Stimulated activated effector memory CD8-positive, alpha-beta T cell treated with anti-CD3 and anti-CD28 coated beads, Interleukin-12 subunit alpha, Interleukin-12 subunit beta, amount 100 ng/mL, for 72 hours (primary cell): ENCODE data around the gene CTSD.
"Not testable (repeated sequence)": the region's sequence is repeated elsewhere in the genome, so short reads cannot be mapped to it uniquely, and the experiment has no call there.

Experiments used
- ATAC-seq: fragments of 150-1000 bp; cut with Tn5 transposase; 2 replicates; pipeline ENCODE4 v1.10.0; 2021
- DNase-seq, 2 donors: peaks; one replicate each; pipeline ENCODE4 v3.0.0; 2021 to 2022; ENCODE audit warnings: low spot score in 2 of 2
- H3K27ac Mint-ChIP-seq: one replicate; pipeline ENCODE4 v1.8.0; 2022; ENCODE audit warnings: mild to moderate bottlenecking, mixed read lengths
- H3K36me3 Mint-ChIP-seq: one replicate; pipeline ENCODE4 v1.8.0; 2022; ENCODE audit warnings: mild to moderate bottlenecking, mixed read lengths
- H3K4me1 Mint-ChIP-seq: one replicate; pipeline ENCODE4 v1.8.0; 2022; ENCODE audit warnings: mixed read lengths
- H3K4me3 Mint-ChIP-seq: one replicate; pipeline ENCODE4 v1.8.0; 2022; ENCODE audit warnings: mild to moderate bottlenecking, mixed read lengths
- H3K9me3 Mint-ChIP-seq: one replicate; pipeline ENCODE4 v1.8.0; 2022; ENCODE audit warnings: mixed read lengths

The CTSD gene

GRCh38 chr11:1776944-1777715 lies 13.4 kb upstream of the CTSD start:
- no peak overlapping the region for H3K4me3 Mint-ChIP-seq
- H3K4me1 Mint-ChIP-seq: peaks cover 55% of the 10 kb centered on the region
- no peaks in the 10 kb centered on the region for H3K36me3 Mint-ChIP-seq
- H3K9me3 Mint-ChIP-seq: no peaks in the 10 kb centered on the region
- ATAC-seq (no peak), DNase-seq (no peak)
- peak overlapping the region; percentile 40 for H3K27ac Mint-ChIP-seq

- H3K9me3 Mint-ChIP-seq: no peaks in the 10 kb centered on the region
- H3K4me1 Mint-ChIP-seq: peaks cover 59% of the 10 kb centered on the region
- no peak for ATAC-seq
- no peaks in the 10 kb centered on the region for H3K36me3 Mint-ChIP-seq
- H3K27ac Mint-ChIP-seq: peak overlapping the region; percentile 40
- no peak overlapping the region for H3K4me3 Mint-ChIP-seq
- DNase-seq: no peak
Measured at GRCh38 chr11:1776331-1776851, 12.7 kb upstream of the CTSD start.

- Mint-ChIP-seq H3K4me3 (no peak overlapping the region), H3K27ac (peak overlapping the region; percentile 95), H3K4me1 (peaks cover 56% of the 10 kb centered on the region), H3K36me3 (no peaks in the 10 kb centered on the region), H3K9me3 (no peaks in the 10 kb centered on the region)
- ATAC-seq (no peak), DNase-seq (peak in 1 of 2 donors; percentile 1)
Measured at GRCh38 chr11:1774886-1775285, 11.2 kb upstream of the CTSD start.

- DNase-seq (peak in 1 of 2 donors; percentile 2), ATAC-seq (no peak)
- H3K27ac Mint-ChIP-seq: peak overlapping the region; percentile 95
- no peaks in the 10 kb centered on the region for H3K36me3 Mint-ChIP-seq
- no peak overlapping the region for H3K4me3 Mint-ChIP-seq
- no peaks in the 10 kb centered on the region for H3K9me3 Mint-ChIP-seq
- H3K4me1 Mint-ChIP-seq: peaks cover 52% of the 10 kb centered on the region
Measured at GRCh38 chr11:1773994-1774550, 10.3 kb upstream of the CTSD start.

GRCh38 chr11:1773131-1773993 lies 9.6 kb upstream of the CTSD start:
- Mint-ChIP-seq H3K36me3 (no peaks in the 10 kb centered on the region), H3K27ac (peak overlapping the region; percentile 95), H3K9me3 (no peaks in the 10 kb centered on the region), H3K4me3 (peak overlapping the region; percentile 65), H3K4me1 (peaks cover 51% of the 10 kb centered on the region)
- DNase-seq (no peak), ATAC-seq (no peak)

- H3K4me3 Mint-ChIP-seq: peak overlapping the region; percentile 65
- peak overlapping the region; percentile 95 for H3K27ac Mint-ChIP-seq
- H3K9me3 Mint-ChIP-seq: no peaks in the 10 kb centered on the region
- H3K36me3 Mint-ChIP-seq: no peaks in the 10 kb centered on the region
- peak; percentile 44 to 81 for DNase-seq
- peak; percentile 96 for ATAC-seq
- H3K4me1 Mint-ChIP-seq: peaks cover 56% of the 10 kb centered on the region
Measured at GRCh38 chr11:1772270-1773130, 8.8 kb upstream of the CTSD start.

GRCh38 chr11:1771700-1772099 lies 8.0 kb upstream of the CTSD start:
- DNase-seq (no peak), ATAC-seq (no peak)
- H3K4me1 Mint-ChIP-seq: peaks cover 53% of the 10 kb centered on the region
- peak overlapping the region; percentile 95 for H3K27ac Mint-ChIP-seq
- H3K9me3 Mint-ChIP-seq: no peaks in the 10 kb centered on the region
- H3K4me3 Mint-ChIP-seq: peak overlapping the region; percentile 65
- no peaks in the 10 kb centered on the region for H3K36me3 Mint-ChIP-seq

GRCh38 chr11:1771273-1771672 lies 7.5 kb upstream of the CTSD start:
- no peaks in the 10 kb centered on the region for H3K36me3 Mint-ChIP-seq
- H3K4me3 Mint-ChIP-seq: peak overlapping the region; percentile 65
- no peak for ATAC-seq

GRCh38 chr11:1770528-1770927 lies 6.8 kb upstream of the CTSD start:
- H3K4me1 Mint-ChIP-seq: peaks cover 51% of the 10 kb centered on the region
- ATAC-seq (peak; percentile 5), DNase-seq (no peak)
- no peaks in the 10 kb centered on the region for H3K9me3 Mint-ChIP-seq
- H3K27ac Mint-ChIP-seq: peak overlapping the region; percentile 16
- H3K36me3 Mint-ChIP-seq: no peaks in the 10 kb centered on the region
- no peak overlapping the region for H3K4me3 Mint-ChIP-seq

More at GRCh38 chr11:1771273-1771672, 7.5 kb upstream of the CTSD start:
- Mint-ChIP-seq H3K27ac (no peak overlapping the region), H3K9me3 (no peaks in the 10 kb centered on the region), H3K4me1 (peaks cover 51% of the 10 kb centered on the region)
- DNase-seq: no peak

GRCh38 chr11:1770061-1770460 lies 6.3 kb upstream of the CTSD start:
- Mint-ChIP-seq H3K4me3 (no peak overlapping the region), H3K4me1 (peaks cover 51% of the 10 kb centered on the region), H3K9me3 (no peaks in the 10 kb centered on the region), H3K27ac (no peak overlapping the region), H3K36me3 (no peaks in the 10 kb centered on the region)
- DNase-seq (no peak), ATAC-seq (no peak)

- not testable (repeated sequence) for DNase-seq, ATAC-seq, H3K9me3 Mint-ChIP-seq, H3K27ac Mint-ChIP-seq, H3K36me3 Mint-ChIP-seq, H3K4me3 Mint-ChIP-seq
- peaks cover 53% of the 10 kb centered on the region for H3K4me1 Mint-ChIP-seq
Measured at GRCh38 chr11:1769304-1769936, 5.7 kb upstream of the CTSD start.

- Mint-ChIP-seq H3K27ac (no peak overlapping the region), H3K4me1 (peaks cover 45% of the 10 kb centered on the region), H3K9me3 (no peaks in the 10 kb centered on the region), H3K36me3 (peaks cover 8% of the 10 kb centered on the region), H3K4me3 (no peak overlapping the region)
- no peak for ATAC-seq
- DNase-seq: no peak
Measured at GRCh38 chr11:1768141-1768469, 4.4 kb upstream of the CTSD start.

GRCh38 chr11:1767399-1768140 lies 3.8 kb upstream of the CTSD start:
- no peaks in the 10 kb centered on the region for H3K9me3 Mint-ChIP-seq
- H3K27ac Mint-ChIP-seq: no peak overlapping the region
- peaks cover 44% of the 10 kb centered on the region for H3K4me1 Mint-ChIP-seq
- DNase-seq: no peak
- ATAC-seq: no peak
- no peak overlapping the region for H3K4me3 Mint-ChIP-seq
- H3K36me3 Mint-ChIP-seq: peaks cover 8% of the 10 kb centered on the region
